NCI-H1417 (cell line): ENCODE results near the gene HIGD1B.

ENCODE experiments used
- DNase-seq, 3 experiments: peaks; one replicate each; lab custom pipeline; 2025; lab: John Stamatoyannopoulos, UW

Gene HIGD1B

GRCh38 chr17:44837196-44837595 lies 10.5 kb upstream of the HIGD1B start:
- no peak for DNase-seq

DNA sequence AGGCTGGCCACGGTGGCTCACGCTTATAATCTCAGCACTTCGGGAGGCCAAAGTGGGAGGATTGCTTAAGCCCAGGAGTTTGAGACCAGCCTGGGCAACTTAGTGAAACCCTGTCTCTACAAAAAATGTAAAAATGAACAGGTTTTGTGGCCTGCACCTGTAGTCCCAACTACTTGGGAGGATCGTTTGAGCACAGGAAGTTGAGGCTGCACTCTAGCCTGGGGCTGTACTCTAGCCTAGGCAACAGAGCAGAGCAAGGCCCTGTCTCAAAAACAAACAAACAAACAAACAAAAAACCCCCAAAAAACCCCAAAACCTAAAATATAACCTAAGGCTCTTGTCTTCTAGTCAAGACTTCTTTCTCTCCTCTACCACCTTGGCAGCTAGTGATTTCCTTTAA lies 7.4 kb upstream of the HIGD1B start:
- no peak for DNase-seq

DNA sequence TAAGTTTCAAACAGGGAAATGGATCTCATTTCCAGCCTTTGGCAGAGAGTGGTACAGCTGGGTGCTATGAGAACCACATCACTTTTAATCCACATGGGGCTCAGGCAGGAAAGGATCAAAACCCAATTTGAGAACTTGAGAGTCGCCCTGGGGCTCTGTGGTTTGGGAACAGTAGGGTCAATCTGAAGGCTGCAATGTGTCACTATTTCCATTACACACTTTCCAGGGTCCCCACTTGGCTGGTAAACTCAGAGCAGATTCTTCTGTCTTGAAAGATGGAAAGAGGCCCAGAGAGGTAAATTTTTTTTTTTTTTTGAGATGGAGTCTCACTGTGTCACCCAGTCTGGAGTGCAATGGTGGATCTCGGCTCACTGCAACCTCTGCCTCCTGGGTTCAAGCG lies 6.7 kb upstream of the HIGD1B start:
- no peak for DNase-seq

DNA sequence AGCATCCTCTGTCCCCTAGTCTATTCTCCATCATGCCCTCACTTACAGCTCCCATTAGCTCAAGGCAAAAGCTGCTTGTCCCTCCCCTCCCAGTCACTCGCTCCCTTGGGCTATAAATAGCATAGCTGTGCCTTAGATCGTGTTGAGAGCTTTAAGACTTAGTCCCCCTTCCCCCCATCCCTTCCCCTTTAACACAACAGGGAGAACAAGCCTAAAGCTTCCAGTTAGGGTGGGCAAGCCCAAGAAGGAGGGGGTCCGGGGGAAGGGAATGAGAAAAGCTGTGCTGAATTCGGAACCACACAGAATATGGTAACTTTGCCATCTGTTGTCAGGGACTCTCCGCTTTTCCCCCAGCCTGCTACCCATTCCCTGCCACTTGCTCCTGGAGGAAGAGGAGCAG lies 4.9 kb upstream of the HIGD1B start:
- no peak for DNase-seq

DNA sequence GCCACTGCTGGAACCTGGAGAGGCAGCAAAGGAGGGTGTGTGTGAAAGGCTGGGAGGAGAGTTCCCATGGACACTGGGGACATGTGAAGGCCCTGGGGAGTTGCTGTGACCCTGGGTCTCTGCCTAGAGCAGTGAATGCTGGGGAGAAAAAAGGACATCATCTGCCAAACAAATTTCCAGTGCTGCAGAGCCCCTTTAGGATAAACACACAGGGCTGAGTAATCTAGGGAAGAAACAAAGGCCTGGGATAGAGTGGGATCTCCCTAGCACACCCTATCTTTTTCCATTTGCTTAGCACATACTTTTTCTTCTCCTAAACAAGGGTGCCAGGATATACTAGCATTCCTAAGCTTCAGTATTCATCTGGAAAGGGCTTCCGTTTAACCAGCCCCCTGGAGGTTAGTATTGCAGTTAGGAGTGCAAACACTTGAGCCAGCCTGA lies 3.3 kb upstream of the HIGD1B start:
- DNase-seq: no peak

GRCh38 chr17:44846206-44846605 lies 1.5 kb upstream of the HIGD1B start:
- no peak for DNase-seq

DNA sequence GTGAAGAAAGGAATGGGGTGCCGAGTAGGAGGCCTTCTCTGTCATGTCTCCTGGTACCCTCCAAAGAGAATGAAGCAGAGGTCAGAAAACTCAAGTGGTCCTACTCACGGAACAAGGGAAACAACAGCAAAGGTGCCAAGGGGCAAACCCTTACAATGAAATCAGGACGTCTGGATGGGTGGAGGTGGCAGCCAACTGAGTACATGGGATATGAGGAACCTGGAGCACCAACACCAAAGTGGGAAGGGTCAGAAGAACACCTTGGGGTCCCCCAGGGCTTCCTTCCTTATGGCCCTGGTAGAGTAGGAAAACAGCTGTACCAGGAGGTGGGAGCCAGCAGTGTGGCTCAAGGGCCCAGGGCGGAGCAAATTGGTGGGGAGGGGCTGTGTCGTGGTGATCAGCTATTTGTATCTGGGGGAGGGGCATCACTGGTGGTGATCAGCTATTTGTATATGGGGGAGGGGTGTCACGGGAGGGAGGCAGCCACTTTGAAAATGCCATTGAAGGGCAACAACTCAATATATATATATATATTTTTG lies 643 bp downstream of the HIGD1B start:
- no peak for DNase-seq

GRCh38 chr17:44848961-44849489 lies 1.3 kb downstream of the HIGD1B start:
- DNase-seq: no peak

DNA sequence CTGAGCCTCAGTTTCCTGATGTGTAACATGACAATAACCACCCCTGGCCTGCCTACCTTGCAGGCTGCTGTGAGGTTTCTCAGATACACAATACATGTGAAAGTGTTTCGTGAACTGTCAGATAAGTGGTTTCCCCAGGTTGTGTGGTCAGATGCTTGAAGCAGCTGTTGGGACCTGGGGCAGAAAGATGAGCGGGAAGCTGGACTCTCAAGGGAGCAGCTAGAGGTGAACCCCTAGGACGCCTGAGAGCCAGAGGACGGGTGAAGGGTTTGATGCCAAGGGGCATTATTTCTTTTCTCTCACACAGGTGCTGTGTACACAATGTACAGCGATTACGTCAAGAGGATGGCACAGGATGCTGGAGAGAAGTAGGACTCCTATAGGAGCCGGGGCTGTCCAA lies 2.3 kb downstream of the HIGD1B start:
- DNase-seq: no peak

DNA sequence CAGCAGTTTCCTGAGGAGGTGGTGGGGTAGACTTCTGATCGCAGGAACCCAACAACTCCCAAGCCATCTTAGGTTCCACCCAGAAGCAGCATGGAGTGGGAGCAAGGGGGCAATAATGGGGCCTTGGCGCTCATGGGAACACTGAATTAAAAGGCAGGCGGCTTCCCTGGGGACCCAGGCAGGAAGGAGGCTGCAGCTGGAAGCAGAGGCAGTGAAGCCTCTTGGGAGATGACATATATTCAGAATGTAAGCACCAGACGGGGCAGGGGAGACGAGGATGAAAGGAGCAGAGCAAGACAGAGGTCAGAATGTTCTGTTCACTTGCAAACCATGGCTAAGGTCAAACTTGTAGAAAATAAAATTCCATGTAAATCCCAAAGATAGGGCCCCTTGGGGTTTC lies 2.9 kb downstream of the HIGD1B start:
- DNase-seq: no peak

- DNase-seq: no peak
Observed at GRCh38 chr17:44854192-44854591, 6.5 kb downstream of the HIGD1B start.

DNA sequence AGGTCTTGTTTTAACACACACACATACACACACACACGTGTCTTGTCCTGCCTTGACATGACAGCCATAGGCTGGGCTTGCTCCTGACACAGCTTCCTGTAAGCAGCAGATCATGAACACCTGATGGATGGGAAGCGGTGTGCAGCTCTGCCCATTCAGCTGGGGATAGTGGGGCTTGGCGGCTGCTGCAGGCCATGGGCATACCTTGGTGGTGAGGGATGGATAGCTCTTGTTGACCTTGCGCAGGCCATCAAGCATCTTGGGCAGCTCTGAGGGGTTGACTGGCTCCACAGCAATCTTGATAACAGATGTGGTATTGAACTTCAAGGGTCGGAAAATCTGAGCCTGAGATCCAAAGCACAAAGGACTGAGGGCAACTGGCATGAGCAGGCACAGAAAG lies 12.0 kb downstream of the HIGD1B start:
- no peak for DNase-seq

- no peak for DNase-seq
Observed at GRCh38 chr17:44862278-44862914, 14.7 kb downstream of the HIGD1B start.

GRCh38 chr17:44863061-44863918 lies 15.6 kb downstream of the HIGD1B start:
- no peak for DNase-seq

DNA sequence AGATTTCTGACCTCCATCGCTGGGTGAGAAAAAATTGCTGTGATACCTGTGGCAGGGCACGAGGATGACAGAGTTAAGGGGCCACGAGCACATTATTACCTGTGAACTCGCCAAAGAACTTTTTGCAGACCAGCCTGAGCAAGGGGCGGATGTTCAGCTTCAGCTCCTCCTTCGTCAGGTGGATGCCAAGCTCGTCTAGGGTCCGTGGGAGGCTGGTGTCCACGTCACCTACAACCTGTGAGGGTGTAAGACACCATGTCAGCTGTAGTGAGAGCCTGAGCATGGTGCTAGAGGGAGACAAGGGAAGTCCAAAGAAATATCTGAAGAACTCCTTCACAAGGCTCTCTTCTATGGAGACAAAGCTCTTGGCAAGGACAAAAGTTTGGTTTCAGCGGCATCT lies 17.1 kb downstream of the HIGD1B start:
- DNase-seq: no peak

DNA sequence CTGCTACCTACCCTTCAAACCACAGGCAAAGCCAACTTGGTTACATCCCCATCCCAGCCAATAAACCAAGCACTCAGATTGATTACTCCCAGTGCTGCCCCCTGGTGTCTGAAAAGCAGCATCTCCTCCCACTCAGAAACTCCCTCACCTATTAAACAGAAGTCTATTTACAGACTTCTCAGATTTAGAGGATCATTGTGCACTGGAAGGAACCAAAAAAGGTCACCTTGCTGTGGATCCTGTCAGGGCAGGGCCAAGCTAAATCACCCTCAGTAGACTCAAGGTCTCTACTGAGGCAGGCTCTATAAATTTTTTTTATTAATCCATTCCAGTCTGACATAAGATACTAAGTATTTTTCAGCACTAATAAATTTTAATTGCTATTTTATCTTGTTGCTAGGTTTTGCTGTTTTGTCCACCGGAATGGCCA lies 17.6 kb downstream of the HIGD1B start:
- DNase-seq: peak; percentile 53 to 86 (median 69)

GRCh38 chr17:44865931-44866330 lies 18.2 kb downstream of the HIGD1B start:
- DNase-seq: no peak

DNA sequence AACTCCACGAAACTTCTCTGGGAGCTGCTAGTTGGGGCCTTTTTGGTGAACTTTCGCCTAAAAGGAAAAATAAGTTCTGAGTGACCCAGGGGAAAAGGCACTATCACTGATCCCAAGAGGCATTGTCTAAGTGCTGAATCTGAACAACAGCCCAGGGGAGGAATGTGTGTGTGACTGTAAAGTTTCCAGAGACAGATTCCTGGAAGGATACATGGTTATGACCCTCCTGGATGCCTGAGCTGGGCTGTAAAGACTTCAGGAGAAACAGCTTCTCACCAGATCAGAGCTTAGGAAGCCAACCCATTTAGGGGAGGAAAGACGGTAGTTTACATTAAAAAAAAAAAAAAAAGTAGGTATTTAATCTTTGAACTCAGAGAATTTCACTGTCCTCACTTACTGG lies 20.2 kb downstream of the HIGD1B start:
- no peak for DNase-seq

GRCh38 chr17:44871556-44871955 lies 23.9 kb downstream of the HIGD1B start:
- DNase-seq: no peak

DNA sequence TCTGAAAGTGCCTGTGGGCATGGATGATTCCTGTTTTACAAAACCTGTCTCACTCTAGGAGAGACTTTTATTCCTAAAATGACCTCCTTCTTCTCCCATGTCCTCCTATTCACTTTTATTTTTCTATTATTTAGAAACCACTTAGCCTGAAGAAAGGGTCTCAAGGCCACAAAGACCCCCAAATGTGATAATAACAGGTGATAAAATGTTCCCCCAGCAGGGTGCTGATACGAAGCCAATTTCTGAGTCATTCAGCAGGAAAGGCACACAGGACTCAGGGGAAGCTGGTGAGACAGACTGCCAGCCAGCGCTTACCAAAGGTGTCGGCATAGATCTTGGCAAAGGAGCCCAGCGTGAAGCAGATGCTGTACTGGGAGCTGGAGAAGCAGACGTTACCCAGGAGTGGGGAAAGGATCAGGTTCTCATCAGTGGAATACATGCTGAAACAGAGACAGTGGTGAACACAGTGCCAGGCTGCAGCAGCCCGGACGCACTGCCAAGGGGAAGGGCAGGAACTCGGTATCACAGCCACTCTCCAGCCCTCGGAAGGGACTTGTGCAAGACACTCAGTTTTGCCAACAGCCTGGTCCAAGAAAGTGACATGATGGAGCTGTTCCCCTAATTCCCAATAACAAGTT lies 24.6 kb downstream of the HIGD1B start:
- peak in 2 of 3 experiments; percentile 92 to 98 for DNase-seq

GRCh38 chr17:44875761-44876160 lies 28.1 kb downstream of the HIGD1B start:
- DNase-seq: no peak

DNA sequence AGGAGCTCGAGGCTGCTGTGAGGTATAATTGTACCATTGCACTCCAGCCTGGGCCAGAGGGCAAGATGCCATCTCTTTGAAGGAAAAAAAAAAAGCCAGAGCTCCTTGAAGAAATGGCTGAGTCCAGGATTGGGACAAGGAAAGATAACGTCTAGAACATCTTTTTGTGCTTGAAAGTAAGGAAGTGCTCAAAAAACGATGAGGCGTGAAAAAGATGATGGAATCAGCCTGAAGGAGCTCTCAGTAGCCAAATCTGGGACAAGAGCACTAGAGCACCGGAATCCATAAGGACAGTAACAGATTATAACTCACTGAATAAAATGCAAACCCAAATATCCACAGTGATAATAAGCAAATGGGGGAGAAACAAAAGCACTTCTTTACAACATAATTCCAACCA lies 29.4 kb downstream of the HIGD1B start:
- no peak for DNase-seq
